ENCODE results near the gene FYB1. TPM values are rescaled to one million over a fixed set of nuclear protein-coding genes. Genes with fewer than 3 reads are reported as not detected.
"Not testable (repeated sequence)": the region's sequence is repeated elsewhere in the genome, so short reads cannot be mapped to it uniquely, and the experiment has no call there.

FYB1 gene
- not detected in 2 replicates for total RNA-seq (2014; rRNA removed; shearing (Covaris generic))
- 0.08 TPM in 1 of 2 replicates, not detected in the other for polyA plus RNA-seq (2015; cell fraction: cytosol; rRNA removed)
- 0.11 TPM in 1 of 2 replicates, not detected in the other for polyA plus RNA-seq (2015; cell fraction: nucleus; rRNA removed)

GRCh38 chr5:39219437-39219836, at the start of gene FYB1:
Gene FYB1 (minus strand): TSS chr5:39219563. CDS start chr5:39202960, 16,603 bp downstream.
- DNase-seq (ENCODE audit: low read depth): no peak

- no peak for DNase-seq (ENCODE audit: low read depth)
Measured at GRCh38 chr5:39267186-39267585, 47.8 kb upstream of the FYB1 start.

GRCh38 chr5:39266442-39266841, 47.1 kb upstream of the FYB1 start:
- peak; percentile 62 for DNase-seq (ENCODE audit: low read depth)

- DNase-seq (ENCODE audit: low read depth): no peak
Measured at GRCh38 chr5:39264528-39264927, 45.2 kb upstream of the FYB1 start.

GRCh38 chr5:39262981-39263380, 43.6 kb upstream of the FYB1 start:
- no peak for DNase-seq (ENCODE audit: low read depth)

GRCh38 chr5:39260095-39260494, 40.7 kb upstream of the FYB1 start:
- DNase-seq (ENCODE audit: low read depth): no peak

- DNase-seq (ENCODE audit: low read depth): no peak
Measured at GRCh38 chr5:39257554-39257953, 38.2 kb upstream of the FYB1 start.

- peak; percentile 79 for DNase-seq (ENCODE audit: low read depth)
Measured at GRCh38 chr5:39256477-39257235, 37.3 kb upstream of the FYB1 start.

- no peak for DNase-seq (ENCODE audit: low read depth)
Measured at GRCh38 chr5:39255406-39255805, 36.0 kb upstream of the FYB1 start.

- DNase-seq (ENCODE audit: low read depth): no peak
Measured at GRCh38 chr5:39254671-39255070, 35.3 kb upstream of the FYB1 start.

GRCh38 chr5:39253196-39253595, 33.8 kb upstream of the FYB1 start:
- peak; percentile 28 for DNase-seq (ENCODE audit: low read depth)

- peak; percentile 6 for DNase-seq (ENCODE audit: low read depth)
Measured at GRCh38 chr5:39249564-39250274, 30.4 kb upstream of the FYB1 start.

- DNase-seq (ENCODE audit: low read depth): no peak
Measured at GRCh38 chr5:39249069-39249468, 29.7 kb upstream of the FYB1 start.

GRCh38 chr5:39240750-39241149, 21.4 kb upstream of the FYB1 start:
- DNase-seq (ENCODE audit: low read depth): no peak

- no peak for DNase-seq (ENCODE audit: low read depth)
Measured at GRCh38 chr5:39238366-39239105, 19.2 kb upstream of the FYB1 start.

GRCh38 chr5:39236718-39237117, 17.4 kb upstream of the FYB1 start:
- no peak for DNase-seq (ENCODE audit: low read depth)

GRCh38 chr5:39235648-39236047, 16.3 kb upstream of the FYB1 start:
- DNase-seq (ENCODE audit: low read depth): no peak

- DNase-seq (ENCODE audit: low read depth): not testable (repeated sequence)
Measured at GRCh38 chr5:39234494-39234893, 15.1 kb upstream of the FYB1 start.

GRCh38 chr5:39233783-39234182, 14.4 kb upstream of the FYB1 start:
- no peak for DNase-seq (ENCODE audit: low read depth)

GRCh38 chr5:39231705-39232525, 12.6 kb upstream of the FYB1 start:
- DNase-seq (ENCODE audit: low read depth): peak; percentile 92

GRCh38 chr5:39228596-39228995, 9.2 kb upstream of the FYB1 start:
- DNase-seq (ENCODE audit: low read depth): no peak

All from HT1080 (cell line).